B cell (primary cell): Measurements from ENCODE around the gene FASTKD2. TPM values are rescaled to one million over a fixed set of nuclear protein-coding genes. Genes with fewer than 3 reads are reported as not detected.
A peak's percentile ranks its signal among the peaks of the same experiment; 100 is the strongest.

ENCODE experiments used
- ATAC-seq: fragments of 200-7000 bp; cut with Tn5 transposase; one replicate; pipeline ENCODE4 v1.10.0; 2021; ENCODE audit warnings: low read depth, mild to moderate bottlenecking, moderate number of reproducible peaks, moderate library complexity
- CTCF ChIA-PET: fragments of 350-600 bp; sonication (Branson Sonifier 250); formaldehyde crosslinking; loops from one replicate; lab custom pipeline; 2021; ENCODE audit warnings: antibody characterized with exemption, inconsistent platforms; lab: Charles Lee
- POLR2A ChIA-PET: fragments of 350-600 bp; sonication (Branson Sonifier 250); formaldehyde crosslinking; loops from one replicate; lab custom pipeline; 2021; ENCODE audit warnings: antibody characterized with exemption; lab: Charles Lee
- DNase-seq: peaks from one replicate; pipeline ENCODE4 v3.0.0; 2013
- H2AFZ ChIP-seq: 2 replicates; pipeline ENCODE4 v1.6.1; 2012; ENCODE audit warnings: mild to moderate bottlenecking, low read depth, low read length; ENCODE audit not compliant: insufficient read depth, poor library complexity, severe bottlenecking
- H3K27ac ChIP-seq, 2 donors: 1 replicate in 1 of 2; 2 replicates in 1 of 2; pipeline ENCODE4 v1.5.1; 2012 to 2013; ENCODE audit warnings: low read length in 2 of 2, mild to moderate bottlenecking in 2 of 2, moderate library complexity in 1 of 2
- H3K27me3 ChIP-seq, 4 experiments: fragments of 200-600 bp in 1 of 4; sonication (generic) in 1 of 4; replicated peaks in 1 of 4; 1 replicate in 2 of 4; 2 replicates in 2 of 4; pipeline versions ENCODE4 v1.6.1 to v1.7.0; 2013 to 2016; ENCODE audit warnings: low read length in 3 of 4, mild to moderate bottlenecking in 2 of 4, mixed read lengths in 1 of 4, moderate library complexity in 1 of 4; ENCODE audit not compliant: insufficient read depth in 4 of 4, control insufficient read depth in 3 of 4; ENCODE audit errors: control extremely low read depth in 1 of 4
- H3K36me3 ChIP-seq, 2 experiments: replicated peaks in 1 of 2; 1 replicate in 1 of 2; 2 replicates in 1 of 2; pipeline versions ENCODE4 v1.6.1 to v1.7.1; 2013; ENCODE audit warnings: low read length in 1 of 2; ENCODE audit not compliant: insufficient read depth in 2 of 2, control insufficient read depth in 1 of 2; ENCODE audit errors: control extremely low read depth in 1 of 2, extremely low read depth in 1 of 2
- H3K4me1 ChIP-seq, 2 donors: fragments of 200-600 bp in 1 of 2; sonication (generic) in 1 of 2; 1 replicate in 1 of 2; 2 replicates in 1 of 2; pipeline versions ENCODE4 v1.5.1 to v1.6.1; 2013 to 2017; ENCODE audit warnings: low read length in 2 of 2; ENCODE audit not compliant: control insufficient read depth in 2 of 2, insufficient read depth in 2 of 2
- H3K4me2 ChIP-seq: replicated peaks from 2 replicates; pipeline ENCODE3; 2012; ENCODE audit warnings: mild to moderate bottlenecking, low read depth, low read length; ENCODE audit not compliant: poor library complexity, severe bottlenecking
- H3K4me3 ChIP-seq, 5 experiments: fragments of 200-600 bp in 1 of 5; sonication (generic) in 1 of 5; 1 replicate in 3 of 5; 2 replicates in 2 of 5; pipeline versions ENCODE4 v1.5.1 to v1.7.0; 2011 to 2016; ENCODE audit warnings: low read length in 4 of 5, mild to moderate bottlenecking in 4 of 5, low read depth in 2 of 5, control low read depth in 1 of 5, moderate library complexity in 1 of 5; ENCODE audit not compliant: insufficient read depth in 1 of 5; ENCODE audit errors: control extremely low read depth in 1 of 5, extremely low read depth in 1 of 5
- H3K79me2 ChIP-seq: fragments of 200-600 bp; sonication (generic); one replicate; pipeline ENCODE4 v1.6.0; 2016; ENCODE audit warnings: low read length; ENCODE audit not compliant: control insufficient read depth, insufficient read depth
- H3K9ac ChIP-seq: fragments of 200-600 bp; sonication (generic); 2 replicates; pipeline ENCODE4 v1.6.1; 2017; ENCODE audit warnings: mild to moderate bottlenecking, low read length, moderate library complexity
- H3K9me3 ChIP-seq, 3 donors: one replicate each; pipeline versions ENCODE4 v1.6.1 to v1.7.1; 2013; ENCODE audit warnings: low read length in 2 of 3; ENCODE audit not compliant: control insufficient read depth in 2 of 3, insufficient read depth in 1 of 3; ENCODE audit errors: control extremely low read depth in 1 of 3
- H4K20me1 ChIP-seq: 2 replicates; pipeline ENCODE4 v1.6.0; 2012; ENCODE audit warnings: mild to moderate bottlenecking, low read length; ENCODE audit not compliant: insufficient read depth, control insufficient read depth, poor library complexity, severe bottlenecking
- H3K27ac Mint-ChIP-seq: one replicate; pipeline ENCODE4 v1.8.0; 2021; ENCODE audit warnings: mixed read lengths
- H3K27me3 Mint-ChIP-seq: one replicate; pipeline ENCODE4 v1.8.0; 2021; ENCODE audit warnings: mixed read lengths
- H3K4me1 Mint-ChIP-seq: one replicate; pipeline ENCODE4 v1.8.0; 2021; ENCODE audit warnings: mixed read lengths
- H3K4me3 Mint-ChIP-seq: one replicate; pipeline ENCODE4 v1.8.0; 2021; ENCODE audit warnings: mixed read lengths
- H3K9me3 Mint-ChIP-seq: one replicate; pipeline ENCODE4 v1.8.0; 2022; ENCODE audit warnings: mixed read lengths; ENCODE audit not compliant: insufficient read depth
- CTCF ChIP-seq: fragments of 200-600 bp; IDR thresholded peaks from one replicate; pipeline ENCODE4 v1.8.0; 2022; ENCODE audit warnings: antibody characterized with exemption, mild to moderate bottlenecking
- EZH2 ChIP-seq: IDR thresholded peaks from 2 replicates; pipeline ENCODE4 v1.6.1; 2012; ENCODE audit warnings: borderline replicate concordance, low read depth, mild to moderate bottlenecking, moderate library complexity, low read length; ENCODE audit not compliant: insufficient read depth, poor library complexity, severe bottlenecking
- WGBS: methylation state at CpG from one replicate; pipeline ENCODE4 v1.1.5; 2013; ENCODE audit warnings: missing lambda C conversion rate; ENCODE audit not compliant: insufficient coverage; 5-methylcytosine and 5-hydroxymethylcytosine counted together
- intact Hi-C: fragments of 100-400 bp; cut with micrococcal nuclease; formaldehyde crosslinking; loops from one replicate; pipeline ENCODE4 v1.10.0; 2022
- polyA minus RNA-seq: library from RNA; depleted of rRNA, polyadenylated mRNA; stranded (reverse); fragments of >200 nt; gene quantifications from 2 replicates; pipeline ENCODE4 v1.2.3, GENCODE V29; 2012
- polyA plus RNA-seq: library from polyadenylated mRNA; depleted of rRNA; stranded (reverse); fragments of >200 nt; gene quantifications from 2 replicates; pipeline ENCODE4 v1.2.3, GENCODE V29; 2012
- total RNA-seq, 2 donors: library from RNA; stranded (reverse); fragments of 120-200 nt in 1 of 2; gene quantifications; 1 replicate in 1 of 2; 2 replicates in 1 of 2; pipeline versions ENCODE4 v1.2.3 to v1.2.4, GENCODE V29; 2013 to 2022

Gene FASTKD2
- total RNA-seq (20.6 and 24.5 TPM in 2 replicates), polyA plus RNA-seq (16.0 and 16.8 TPM in 2 replicates), polyA minus RNA-seq (10.1 and 14.5 TPM in 2 replicates)
- 30.6 TPM for total RNA-seq (2013)

DNA sequence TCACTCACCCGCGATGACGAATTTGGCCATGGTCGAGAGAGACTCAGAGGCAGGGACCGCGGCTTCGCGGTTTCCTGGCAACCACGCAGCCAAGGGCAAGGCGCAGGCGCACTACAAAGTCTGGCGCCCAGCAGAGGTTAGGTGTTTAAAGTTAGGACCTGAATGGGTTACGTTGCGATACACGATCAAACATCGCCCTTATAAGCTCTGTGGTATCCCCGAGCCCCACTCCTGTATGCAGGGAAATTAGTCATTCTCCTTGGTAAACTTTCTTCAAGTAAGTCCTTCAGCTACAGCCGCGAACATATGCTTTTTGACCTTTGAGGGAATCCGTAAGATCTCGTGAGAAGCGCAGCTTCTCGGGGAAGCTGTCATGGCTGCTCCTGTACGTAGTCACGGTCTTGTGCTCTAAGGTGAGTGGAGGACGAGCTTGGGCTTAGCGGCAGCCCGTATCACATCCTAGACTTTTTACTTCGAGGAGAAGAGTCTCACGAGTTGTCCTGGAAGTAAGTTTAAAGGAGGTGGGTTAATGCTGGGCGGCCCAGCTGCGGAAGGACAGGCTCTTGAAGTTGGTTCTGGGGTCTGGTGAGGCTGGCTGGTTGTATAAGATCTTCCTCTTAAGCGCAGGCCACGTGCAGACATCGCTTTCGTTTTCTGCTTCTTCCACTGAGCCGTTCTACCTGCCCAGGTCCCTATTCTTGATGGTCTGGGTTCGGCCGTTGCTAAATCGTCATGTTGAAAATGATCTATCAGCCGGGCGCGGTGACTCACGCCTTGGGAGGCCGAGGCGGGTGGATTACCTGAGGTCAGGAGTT, at the start of gene FASTKD2, which contains the start of gene MDH1B:
TSS of gene FASTKD2 (plus strand) at position 365 of the 815 bp plus-strand sequence. CDS start 1,088 bp downstream, outside the sequence.
TSS of gene MDH1B (minus strand) at position 87 of the 815 bp plus-strand sequence. CDS start at position 30, 57 bp downstream.
- ATAC-seq = peak; percentile 85
- Mint-ChIP-seq H3K27me3 (no peaks in the 10 kb centered on the region), H3K27ac (peak within 1 kb of the TSS; percentile 97), H3K4me1 (peaks cover 32% of the 10 kb centered on the region), H3K4me3 (peak within 1 kb of the TSS; percentile 99), H3K9me3 (no peaks in the 10 kb centered on the region)
- WGBS = under 1% methylated on average over 40 of the region's 46 CpGs
- peaks cover 4% of the 10 kb centered on the region for H4K20me1 ChIP-seq
- ChIA-PET POLR2A (interaction anchor here (0.8 to 1.3 kb wide), 3 partner anchors 401 to 946 kb away, joined by 3 to 4 read pairs (median 4); partner anchors contain the start of genes CCNYL1, CREB1 and KLF7), CTCF (interaction anchor here (0.6 to 2.1 kb wide), 5 partner anchors 16 to 860 kb away, joined by 3 to 4 read pairs (median 3); partner anchors contain the start of gene METTL21A)
- TF ChIP-seq EZH2 (no peak), CTCF (no peak)
- no peaks in the 10 kb centered on the region for H3K9me3 ChIP-seq
- peak; percentile 96 for DNase-seq
- intact Hi-C loops = loop anchor here (1.0 to 10.0 kb wide), 6 partner anchors 401 to 1502 kb away; partner anchors contain the start of genes CCNYL1, CREB1, INO80D and PIKFYVE
- H3K27ac ChIP-seq = peak within 1 kb of the TSS; percentile 77 to 92
- H3K36me3 ChIP-seq = peaks cover 7 to 16% of the 10 kb centered on the region in 2 experiments
- H3K4me2 ChIP-seq = peak within 1 kb of the TSS; percentile 74
- H3K27me3 ChIP-seq = peaks cover 0 to 17% (median 6%) of the 10 kb centered on the region in 4 experiments
- peaks cover 46% of the 10 kb centered on the region for H3K79me2 ChIP-seq
- peak within 1 kb of the TSS; percentile 96 for H2AFZ ChIP-seq
- H3K9ac ChIP-seq = peak within 1 kb of the TSS; percentile 94
- H3K4me1 ChIP-seq = peaks cover 14% of the 10 kb centered on the region in 2 donors
- H3K4me3 ChIP-seq = peak within 1 kb of the TSS; percentile 63 to 96 (median 87)
